Naive thymus-derived CD4-positive, alpha-beta T cell (primary cell): Measurements from ENCODE around the gene WDR31. TPM values are rescaled to one million over a fixed set of nuclear protein-coding genes. Genes with fewer than 3 reads are reported as not detected.

Experiments
- ATAC-seq: fragments of 150-1000 bp; cut with Tn5 transposase; 2 replicates; pipeline ENCODE4 v1.10.0; 2021; ENCODE audit warnings: mild to moderate bottlenecking, moderate library complexity
- CTCF ChIA-PET: fragments of 350-600 bp; sonication (Branson Sonifier 250); formaldehyde crosslinking; loops from one replicate; lab custom pipeline; 2021; ENCODE audit warnings: antibody characterized with exemption; lab: Charles Lee
- POLR2A ChIA-PET: fragments of 350-600 bp; sonication (Branson Sonifier 250); formaldehyde crosslinking; loops from one replicate; lab custom pipeline; 2021; ENCODE audit warnings: antibody characterized with exemption, inconsistent platforms; lab: Charles Lee
- DNase-seq, 9 donors: peaks; one replicate each; pipeline versions ENCODE4 v3.0.0 to v3.0.0-alpha.2; 2020 to 2022; ENCODE audit warnings: mixed read lengths in 1 of 9
- H3K27ac ChIP-seq: one replicate; pipeline ENCODE4 v1.7.0; 2013; ENCODE audit warnings: mild to moderate bottlenecking, low read depth, low read length, moderate library complexity
- H3K27me3 ChIP-seq, 2 donors: one replicate each; pipeline ENCODE4 v1.7.0; 2013; ENCODE audit warnings: low read length in 2 of 2, mild to moderate bottlenecking in 2 of 2, moderate library complexity in 2 of 2; ENCODE audit not compliant: control insufficient read depth in 2 of 2, insufficient read depth in 2 of 2
- H3K36me3 ChIP-seq, 3 experiments: 1 replicate in 2 of 3; 2 replicates in 1 of 3; pipeline ENCODE4 v1.7.0; 2013; ENCODE audit warnings: low read length in 3 of 3, mild to moderate bottlenecking in 3 of 3, moderate library complexity in 1 of 3; ENCODE audit not compliant: insufficient read depth in 3 of 3, control insufficient read depth in 2 of 3
- H3K4me1 ChIP-seq, 2 donors: one replicate each; pipeline ENCODE4 v1.7.0; 2013; ENCODE audit warnings: low read length in 2 of 2, mild to moderate bottlenecking in 2 of 2, moderate library complexity in 1 of 2; ENCODE audit not compliant: control insufficient read depth in 2 of 2, insufficient read depth in 2 of 2
- H3K4me3 ChIP-seq: 2 replicates; pipeline ENCODE4 v1.7.0; 2013; ENCODE audit warnings: mild to moderate bottlenecking, low read length
- H3K9me3 ChIP-seq, 3 experiments: 1 replicate in 2 of 3; 2 replicates in 1 of 3; pipeline ENCODE4 v1.7.0; 2013; ENCODE audit warnings: low read length in 3 of 3; ENCODE audit not compliant: control insufficient read depth in 2 of 3
- H3K27ac Mint-ChIP-seq, 9 donors: one replicate each; pipeline ENCODE4 v1.8.0; 2020 to 2022; ENCODE audit warnings: mixed read lengths in 9 of 9, mild to moderate bottlenecking in 8 of 9, moderate library complexity in 5 of 9, inconsistent platforms in 2 of 9
- H3K27me3 Mint-ChIP-seq, 5 donors: one replicate each; pipeline ENCODE4 v1.8.0; 2021 to 2022; ENCODE audit warnings: mixed read lengths in 5 of 5, mild to moderate bottlenecking in 1 of 5
- H3K36me3 Mint-ChIP-seq, 5 donors: one replicate each; pipeline ENCODE4 v1.8.0; 2020 to 2022; ENCODE audit warnings: mixed read lengths in 5 of 5, mild to moderate bottlenecking in 3 of 5, inconsistent platforms in 1 of 5
- H3K4me1 Mint-ChIP-seq, 7 donors: one replicate each; pipeline ENCODE4 v1.8.0; 2020 to 2022; ENCODE audit warnings: mixed read lengths in 7 of 7, mild to moderate bottlenecking in 3 of 7, inconsistent platforms in 1 of 7
- H3K4me3 Mint-ChIP-seq, 10 donors: one replicate each; pipeline ENCODE4 v1.8.0; 2020 to 2022; ENCODE audit warnings: mild to moderate bottlenecking in 10 of 10, mixed read lengths in 10 of 10, moderate library complexity in 6 of 10, inconsistent platforms in 2 of 10
- H3K9me3 Mint-ChIP-seq, 11 donors: one replicate each; pipeline ENCODE4 v1.8.0; 2020 to 2022; ENCODE audit warnings: mixed read lengths in 11 of 11, mild to moderate bottlenecking in 4 of 11, inconsistent platforms in 1 of 11, moderate library complexity in 1 of 11
- intact Hi-C, 2 donors: fragments of 100-400 bp; cut with micrococcal nuclease; formaldehyde crosslinking; loops; one replicate each; pipeline ENCODE4 v1.15.1; 2023
- polyA plus RNA-seq, 2 donors: library from polyadenylated mRNA; unstranded; fragments of 300-500 nt; fragmentation: Illumina TruSeq; gene quantifications; one replicate each; pipeline ENCODE4 v1.2.3, GENCODE V29; 2021
- total RNA-seq, 6 experiments: library from RNA in 5 of 6; stranded (reverse) in 5 of 6; gene quantifications; 1 replicate in 5 of 6; 2 replicates in 1 of 6; pipeline ENCODE4 v1.2.3 and lab custom pipeline; 2021 to 2026

Gene WDR31
- total and polyA plus RNA-seq, 7 experiments from 2014 or later = 0.27 to 1.7 (median 1.0) TPM

- Mint-ChIP-seq H3K27ac (no peak overlapping the region), H3K9me3 (no peaks in the 10 kb centered on the region), H3K4me3 (no peak overlapping the region), H3K27me3 (no peaks in the 10 kb centered on the region), H3K4me1 (no peaks in the 10 kb centered on the region), H3K36me3 (peaks cover 0 to 6% (median 0%) of the 10 kb centered on the region in 5 donors)
- POLR2A ChIA-PET = no interaction called here
- H3K4me1 ChIP-seq = no peaks in the 10 kb centered on the region
- DNase-seq (no peak), ATAC-seq (no peak)
- no peak overlapping the region for H3K27ac ChIP-seq
- no peaks in the 10 kb centered on the region for H3K27me3 ChIP-seq
- peaks cover 0 to 3% (median 0%) of the 10 kb centered on the region in 3 experiments for H3K36me3 ChIP-seq
- intact Hi-C loops = no loop called here
- H3K4me3 ChIP-seq = no peak overlapping the region
- no peaks in the 10 kb centered on the region for H3K9me3 ChIP-seq
- CTCF ChIA-PET = no interaction called here
Measured at GRCh38 chr9:113315231-113315630, 24.8 kb downstream of the WDR31 start.

- ATAC-seq = no peak
- Mint-ChIP-seq H3K4me3 (no peak overlapping the region), H3K27me3 (no peaks in the 10 kb centered on the region), H3K27ac (no peak overlapping the region), H3K4me1 (no peaks in the 10 kb centered on the region), H3K9me3 (no peaks in the 10 kb centered on the region), H3K36me3 (no peaks in the 10 kb centered on the region)
- no peaks in the 10 kb centered on the region for H3K27me3 ChIP-seq
- H3K36me3 ChIP-seq = peaks cover 0 to 2% (median 0%) of the 10 kb centered on the region in 3 experiments
- H3K4me3 ChIP-seq = no peak overlapping the region
- CTCF ChIA-PET = interaction anchor here (1.2 kb wide), 1 partner anchor 345 kb away, joined by 3 read pairs; no protein-coding TSS in a partner anchor
- intact Hi-C loops = no loop called here
- no peaks in the 10 kb centered on the region for H3K4me1 ChIP-seq
- POLR2A ChIA-PET = no interaction called here
- H3K9me3 ChIP-seq = no peaks in the 10 kb centered on the region
- no peak overlapping the region for H3K27ac ChIP-seq
- no peak for DNase-seq
Measured at GRCh38 chr9:113313261-113313660, 26.8 kb downstream of the WDR31 start.

- no peaks in the 10 kb centered on the region for H3K36me3 ChIP-seq
- intact Hi-C loops = no loop called here
- no peak overlapping the region for H3K27ac Mint-ChIP-seq
Measured at GRCh38 chr9:113311961-113312360, 28.1 kb downstream of the WDR31 start.

GRCh38 chr9:113310538-113310937 is 29.5 kb downstream of the WDR31 start:
- no peak overlapping the region for H3K4me3 Mint-ChIP-seq
- no peaks in the 10 kb centered on the region for H3K4me1 ChIP-seq
- H3K27me3 Mint-ChIP-seq = peaks cover 0 to 5% (median 0%) of the 10 kb centered on the region in 5 donors
- ChIA-PET CTCF (interaction anchor here (0.6 to 1.3 kb wide), 3 partner anchors 268 to 1779 kb away, joined by 3 read pairs; no protein-coding TSS in a partner anchor), POLR2A (interaction anchor here (0.6 kb wide), 1 partner anchor 561 kb away, joined by 3 read pairs; no protein-coding TSS in a partner anchor)
- H3K36me3 Mint-ChIP-seq = no peaks in the 10 kb centered on the region
- no peaks in the 10 kb centered on the region for H3K27me3 ChIP-seq
- H3K9me3 ChIP-seq = no peaks in the 10 kb centered on the region
- intact Hi-C loops = no loop called here
- H3K9me3 Mint-ChIP-seq = no peaks in the 10 kb centered on the region
- no peak overlapping the region for H3K4me3 ChIP-seq
- ATAC-seq (no peak), DNase-seq (no peak)
- H3K27ac Mint-ChIP-seq = peak overlapping the region in 1 of 9 donors; percentile 25
- H3K27ac ChIP-seq = no peak overlapping the region
- no peaks in the 10 kb centered on the region for H3K36me3 ChIP-seq
- H3K4me1 Mint-ChIP-seq = no peaks in the 10 kb centered on the region

More at GRCh38 chr9:113311961-113312360, 28.1 kb downstream of the WDR31 start:
- Mint-ChIP-seq H3K4me3 (no peak overlapping the region), H3K4me1 (no peaks in the 10 kb centered on the region), H3K36me3 (no peaks in the 10 kb centered on the region), H3K9me3 (no peaks in the 10 kb centered on the region), H3K27me3 (no peaks in the 10 kb centered on the region)
- ATAC-seq = no peak
- H3K9me3 ChIP-seq = no peaks in the 10 kb centered on the region
- ChIA-PET CTCF (interaction anchor here (0.6 to 0.9 kb wide), 3 partner anchors 11 to 1876 kb away, joined by 3 to 4 read pairs (median 3); no protein-coding TSS in a partner anchor), POLR2A (no interaction called here)
- H3K4me3 ChIP-seq = no peak overlapping the region
- no peak overlapping the region for H3K27ac ChIP-seq
- H3K4me1 ChIP-seq = no peaks in the 10 kb centered on the region
- no peaks in the 10 kb centered on the region for H3K27me3 ChIP-seq
- DNase-seq = no peak

GRCh38 chr9:113309204-113309813 is 30.8 kb downstream of the WDR31 start:
- ChIA-PET POLR2A (no interaction called here), CTCF (interaction anchor here (0.6 to 1.3 kb wide), 4 partner anchors 39 to 829 kb away, joined by 3 to 4 read pairs (median 3); no protein-coding TSS in a partner anchor)
- peak in 5 of 9 donors; percentile 19 to 45 (median 33) for DNase-seq
- no peaks in the 10 kb centered on the region for H3K4me1 ChIP-seq
- peak; percentile 57 for ATAC-seq
- H3K4me1 Mint-ChIP-seq = no peaks in the 10 kb centered on the region
- no peak overlapping the region for H3K4me3 Mint-ChIP-seq
- no peak overlapping the region for H3K27ac ChIP-seq
- intact Hi-C loops = loop anchor here (1.0 to 5.0 kb wide), 7 partner anchors 35 to 349 kb away; partner anchors contain the start of gene ALAD (in 2 of the 2)
- H3K9me3 Mint-ChIP-seq = no peaks in the 10 kb centered on the region
- H3K4me3 ChIP-seq = no peak overlapping the region
- no peaks in the 10 kb centered on the region for H3K36me3 ChIP-seq
- H3K27ac Mint-ChIP-seq = no peak overlapping the region
- H3K9me3 ChIP-seq = no peaks in the 10 kb centered on the region
- H3K27me3 Mint-ChIP-seq = peaks cover 0 to 7% (median 0%) of the 10 kb centered on the region in 5 donors
- no peaks in the 10 kb centered on the region for H3K36me3 Mint-ChIP-seq
- H3K27me3 ChIP-seq = no peaks in the 10 kb centered on the region

GRCh38 chr9:113307396-113307975 is 32.6 kb downstream of the WDR31 start:
- H3K27me3 ChIP-seq = no peaks in the 10 kb centered on the region
- ChIA-PET POLR2A (no interaction called here), CTCF (interaction anchor here (1.3 kb wide), 1 partner anchor 99 kb away, joined by 3 read pairs; no protein-coding TSS in a partner anchor)
- no peak overlapping the region for H3K4me3 ChIP-seq
- H3K36me3 ChIP-seq = no peaks in the 10 kb centered on the region
- no peak for ATAC-seq
- H3K27ac Mint-ChIP-seq = peak overlapping the region in 1 of 9 donors; percentile 36
- no peak overlapping the region for H3K27ac ChIP-seq
- H3K4me1 Mint-ChIP-seq = no peaks in the 10 kb centered on the region
- no peak overlapping the region for H3K4me3 Mint-ChIP-seq
- DNase-seq = no peak
- peaks cover 0 to 7% (median 4%) of the 10 kb centered on the region in 5 donors for H3K27me3 Mint-ChIP-seq
- no peaks in the 10 kb centered on the region for H3K9me3 Mint-ChIP-seq
- H3K36me3 Mint-ChIP-seq = no peaks in the 10 kb centered on the region
- H3K4me1 ChIP-seq = no peaks in the 10 kb centered on the region
- no peaks in the 10 kb centered on the region for H3K9me3 ChIP-seq
- intact Hi-C loops = loop anchor here in 1 of 2 donors (5.0 kb wide), 1 partner anchor 275 kb away; no protein-coding TSS in a partner anchor
